ENCODE data around the gene RAP2C.
A peak's percentile ranks its signal among the peaks of the same experiment; 100 is the strongest.

DNA sequence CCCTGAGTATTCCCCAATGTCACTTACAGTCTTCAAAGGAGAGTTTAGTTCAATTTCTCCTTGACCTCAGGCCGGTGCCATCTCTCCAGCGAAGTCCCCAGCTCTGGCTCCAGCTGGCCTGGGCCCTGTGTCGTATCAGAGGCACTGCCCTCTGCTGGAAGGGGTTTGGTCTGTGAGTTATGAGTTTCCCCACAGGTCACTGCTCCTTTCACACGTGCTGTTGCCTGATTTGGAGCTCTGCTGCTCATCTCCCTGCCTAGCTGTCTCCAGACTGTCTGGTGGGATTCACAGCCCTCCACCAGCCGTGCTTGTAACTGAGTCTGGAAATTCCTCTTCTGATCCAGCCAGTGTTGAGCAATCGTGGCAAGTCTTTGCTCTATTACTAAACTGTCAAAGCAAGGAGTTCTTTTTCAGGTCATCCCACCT lies at the start of gene RAP2C:
- TF ChIP-seq CTCF (IDR thresholded peaks at IDR 0.05) (peak in 3 of 4 experiments; percentile 16 to 37 (median 17)), POLR2A (IDR thresholded peaks at IDR 0.05) (peak in 1 of 2 donors; percentile 12), POLR2AphosphoS5 (IDR thresholded peaks at IDR 0.05) (peak; percentile 16 to 79 (median 66)), EP300 (IDR thresholded peaks at IDR 0.05) (no peak)
